Stomach (tissue), 4 donors: ENCODE measurements around the gene RALGAPA2.

ENCODE experiments used
- CTCF ChIP-seq, 7 experiments: fragments of 450-650 bp in 4 of 7; fragments of 200-600 bp in 3 of 7; sonication (generic) in 3 of 7; IDR thresholded peaks; one replicate each; pipeline ENCODE4 v1.5.1; 2016 to 2019; ENCODE audit warnings: antibody characterized with exemption in 7 of 7, control low read depth in 2 of 7, mild to moderate bottlenecking in 1 of 7
- POLR2A ChIP-seq, 4 donors: fragments of 450-650 bp; IDR thresholded peaks; one replicate each; pipeline ENCODE4 v1.6.1; 2016; ENCODE audit warnings: antibody characterized with exemption in 4 of 4, control low read depth in 2 of 4, mild to moderate bottlenecking in 1 of 4, moderate library complexity in 1 of 4
- POLR2AphosphoS5 ChIP-seq, 3 donors: sonication (generic); formaldehyde crosslinking; IDR thresholded peaks; one replicate each; pipeline ENCODE4 v1.6.1; 2016; ENCODE audit warnings: antibody characterized with exemption in 3 of 3

GRCh38 chr20:20520776-20521175, 191.7 kb downstream of the RALGAPA2 start:
- TF ChIP-seq CTCF (IDR thresholded peaks at IDR 0.05) = no peak
- TF ChIP-seq POLR2A (IDR thresholded peaks at IDR 0.05) = no peak
- no peak for TF ChIP-seq POLR2AphosphoS5 (IDR thresholded peaks at IDR 0.05)
